Endothelial cell of umbilical vein (primary cell): ENCODE results near the gene DHX9. TPM values are rescaled to one million over a fixed set of nuclear protein-coding genes. Genes with fewer than 3 reads are reported as not detected.

ENCODE experiments used
- BruUV-seq: library from RNA; stranded (reverse); fragments of 400-500 nt; replicated peaks from 2 replicates; lab custom pipeline; 2021; lab: Mats Ljungman, UMichigan
- CTCF ChIA-PET: fragments of 300-600, 350-600 bp; sonication (Branson Sonifier 250); formaldehyde crosslinking; loops from one replicate; lab custom pipeline; 2021; ENCODE audit warnings: antibody characterized with exemption, inconsistent platforms; lab: Charles Lee
- POLR2A ChIA-PET: fragments of 300-600, 350-600 bp; sonication (Branson Sonifier 250); formaldehyde crosslinking; loops from one replicate; lab custom pipeline; 2021; ENCODE audit warnings: antibody characterized with exemption, inconsistent platforms; lab: Charles Lee
- DNase-seq: peaks from one replicate; pipeline ENCODE4 v3.0.0-alpha.2; 2011; ENCODE audit warnings: low read depth, low spot score
- FAIRE-seq: peaks from 2 replicates; lab custom pipeline; 2011; peaks lifted over from hg19 to GRCh38; lab: Jason Lieb, UNC
- H2AFZ ChIP-seq: 2 replicates; pipeline ENCODE4 v1.6.0; 2012; ENCODE audit warnings: low read depth, low read length, control low read depth, inconsistent platforms
- H3K27ac ChIP-seq: 2 replicates; pipeline ENCODE4 v1.5.1; 2011; ENCODE audit warnings: low read depth, mild to moderate bottlenecking, control low read depth, low read length, moderate library complexity; ENCODE audit not compliant: insufficient read depth
- H3K27me3 ChIP-seq, 2 experiments: 2 replicates each; pipeline versions ENCODE4 v1.6.0 to v1.6.1; 2011; ENCODE audit warnings: low read length in 2 of 2, mixed read lengths in 1 of 2; ENCODE audit not compliant: control insufficient read depth in 2 of 2, insufficient read depth in 2 of 2
- H3K36me3 ChIP-seq, 2 experiments: 2 replicates in 1 of 2; 3 replicates in 1 of 2; pipeline ENCODE4 v1.5.1; 2011; ENCODE audit warnings: low read length in 2 of 2, mild to moderate bottlenecking in 1 of 2, moderate library complexity in 1 of 2; ENCODE audit not compliant: control insufficient read depth in 2 of 2, insufficient read depth in 2 of 2; ENCODE audit errors: extremely low read depth in 1 of 2
- H3K4me1 ChIP-seq: 3 replicates; pipeline ENCODE4 v1.5.1; 2011; ENCODE audit warnings: mild to moderate bottlenecking, low read length; ENCODE audit not compliant: control insufficient read depth, insufficient read depth; ENCODE audit errors: extremely low read depth
- H3K4me2 ChIP-seq: 2 replicates; pipeline ENCODE4 v1.6.1; 2011; ENCODE audit warnings: low read length, control low read depth, mixed read lengths; ENCODE audit not compliant: insufficient read depth
- H3K4me3 ChIP-seq, 3 experiments: fragments of 200-600 bp in 1 of 3; sonication (generic), shearing (Covaris generic) in 1 of 3; replicated peaks in 1 of 3; 2 replicates each; pipeline ENCODE4 v1.5.1; 2011 to 2016; ENCODE audit warnings: control low read depth in 3 of 3, low read length in 3 of 3, mild to moderate bottlenecking in 2 of 3, inconsistent platforms in 1 of 3, low read depth in 1 of 3, moderate library complexity in 1 of 3; ENCODE audit not compliant: insufficient read depth in 1 of 3
- H3K79me2 ChIP-seq: 2 replicates; pipeline ENCODE4 v1.6.0; 2012; ENCODE audit warnings: low read length, inconsistent platforms; ENCODE audit not compliant: control insufficient read depth, insufficient read depth
- H3K9ac ChIP-seq: replicated peaks from 2 replicates; pipeline ENCODE3; 2011; ENCODE audit warnings: low read length, control low read depth; ENCODE audit not compliant: insufficient read depth; ENCODE audit errors: extremely low read depth
- H3K9me1 ChIP-seq: replicated peaks from 3 replicates; pipeline ENCODE4 v1.6.0; 2011; ENCODE audit warnings: mild to moderate bottlenecking, low read length; ENCODE audit not compliant: control insufficient read depth, insufficient read depth; ENCODE audit errors: extremely low read depth
- H3K9me3 ChIP-seq: replicated peaks from 2 replicates; pipeline ENCODE4 v1.5.1; 2012; ENCODE audit warnings: low read length, inconsistent platforms; ENCODE audit not compliant: control insufficient read depth, insufficient read depth
- H4K20me1 ChIP-seq: replicated peaks from 2 replicates; pipeline ENCODE3; 2011; ENCODE audit warnings: mild to moderate bottlenecking, low read length; ENCODE audit not compliant: control insufficient read depth, insufficient read depth; ENCODE audit errors: extremely low read depth
- EZH2 ChIP-seq: IDR thresholded peaks from 2 replicates; pipeline ENCODE4 v1.6.1; 2012; ENCODE audit warnings: borderline replicate concordance, low read depth, mild to moderate bottlenecking, moderate library complexity, low read length, inconsistent platforms; ENCODE audit not compliant: severe bottlenecking
- FOS ChIP-seq: IDR thresholded peaks from 2 replicates; pipeline ENCODE4 v1.6.1; 2011; ENCODE audit warnings: mild to moderate bottlenecking, low read length, moderate library complexity, borderline replicate concordance; ENCODE audit not compliant: insufficient read depth
- GATA2 ChIP-seq: IDR thresholded peaks from 2 replicates; pipeline ENCODE4 v1.7.0; 2011; ENCODE audit warnings: low read depth, mild to moderate bottlenecking, moderate library complexity, mixed read lengths, low read length; ENCODE audit not compliant: insufficient read length, insufficient read depth
- JUN ChIP-seq: IDR thresholded peaks from 2 replicates; pipeline ENCODE4 v1.6.1; 2011; ENCODE audit warnings: borderline replicate concordance, low read depth; ENCODE audit not compliant: insufficient read length, insufficient read depth
- MAX ChIP-seq: IDR thresholded peaks from 2 replicates; pipeline ENCODE4 v1.6.1; 2011; ENCODE audit not compliant: insufficient read depth, insufficient read length
- MYC ChIP-seq: IDR thresholded peaks from one replicate; pipeline ENCODE4 v1.6.1; 2011; ENCODE audit warnings: mild to moderate bottlenecking, low read depth, low read length
- POLR2A ChIP-seq: IDR thresholded peaks from 2 replicates; pipeline ENCODE4 v1.6.1; 2012; ENCODE audit warnings: low read depth, mild to moderate bottlenecking, control low read depth, low read length
- POLR2AphosphoS5 ChIP-seq: IDR thresholded peaks from 2 replicates; pipeline ENCODE4 v1.6.1; 2012; ENCODE audit warnings: low read depth, mild to moderate bottlenecking, control low read depth, low read length, moderate library complexity; ENCODE audit not compliant: insufficient read depth
- dilution Hi-C: fragments of 300-500 bp; cut with MboI; formaldehyde crosslinking; loops from one replicate; pipeline ENCODE4 v1.15.0; 2019; ENCODE audit warnings: low sequenced_read_pairs; ENCODE audit not compliant: extremely low pct_ligation_motif_present
- intact Hi-C: fragments of 100-400 bp; cut with micrococcal nuclease; formaldehyde crosslinking; loops from one replicate; pipeline ENCODE4 v1.10.0; 2022
- polyA plus RNA-seq, 4 experiments: library from polyadenylated mRNA; depleted of rRNA in 3 of 4; stranded (reverse) in 3 of 4; unstranded in 1 of 4; fragments of >200 nt; gene quantifications; 2 replicates each; pipeline versions ENCODE4 v1.2.1 to v1.2.3, GENCODE V29; 2011 to 2012; ENCODE audit warnings: missing spikeins in 1 of 4
- total RNA-seq: library from RNA; stranded (reverse); gene quantifications from 2 replicates; pipeline ENCODE4 v1.2.3, GENCODE V29; 2021
- TF ChIP-seq, protein P1 (sequence below), 2 donors: IDR thresholded peaks; 1 replicate in 1 of 2; 2 replicates in 1 of 2; pipeline ENCODE4 v1.5.1; 2011; ENCODE audit warnings: low read length in 2 of 2, mild to moderate bottlenecking in 2 of 2, moderate library complexity in 2 of 2, control low read depth in 1 of 2, inconsistent platforms in 1 of 2, low read depth in 1 of 2; ENCODE audit not compliant: insufficient read depth in 1 of 2; ENCODE audit errors: extremely low read depth in 1 of 2

Gene DHX9
- total and polyA plus RNA-seq, 2 donors (not counting 3 experiments of a cell fraction or from before 2014, with no cell fraction given), result 142 to 220 TPM

- CTCF ChIA-PET, result interaction anchor here (2.0 kb wide), 1 partner anchor 23 kb away, joined by 7 read pairs; no protein-coding TSS in a partner anchor
- Histone ChIP-seq H4K20me1 (no peaks in the 10 kb centered on the region), H3K9me3 (no peaks in the 10 kb centered on the region), H3K36me3 (no peaks in the 10 kb centered on the region), H3K4me3 (no peak overlapping the region), H2AFZ (no peak overlapping the region), H3K27ac (no peak overlapping the region), H3K27me3 (no peaks in the 10 kb centered on the region), H3K79me2 (no peaks in the 10 kb centered on the region), H3K9ac (no peak overlapping the region), H3K4me1 (no peaks in the 10 kb centered on the region), H3K9me1 (no peaks in the 10 kb centered on the region), H3K4me2 (no peak overlapping the region)
- DNase-seq (no peak), FAIRE-seq (no peak)
- no peak for TF ChIP-seq GATA2
- no peak for TF ChIP-seq POLR2AphosphoS5
- TF ChIP-seq MYC, result no peak
- TF ChIP-seq FOS, result no peak
- TF ChIP-seq POLR2A, result no peak
- TF ChIP-seq, protein P1, sequence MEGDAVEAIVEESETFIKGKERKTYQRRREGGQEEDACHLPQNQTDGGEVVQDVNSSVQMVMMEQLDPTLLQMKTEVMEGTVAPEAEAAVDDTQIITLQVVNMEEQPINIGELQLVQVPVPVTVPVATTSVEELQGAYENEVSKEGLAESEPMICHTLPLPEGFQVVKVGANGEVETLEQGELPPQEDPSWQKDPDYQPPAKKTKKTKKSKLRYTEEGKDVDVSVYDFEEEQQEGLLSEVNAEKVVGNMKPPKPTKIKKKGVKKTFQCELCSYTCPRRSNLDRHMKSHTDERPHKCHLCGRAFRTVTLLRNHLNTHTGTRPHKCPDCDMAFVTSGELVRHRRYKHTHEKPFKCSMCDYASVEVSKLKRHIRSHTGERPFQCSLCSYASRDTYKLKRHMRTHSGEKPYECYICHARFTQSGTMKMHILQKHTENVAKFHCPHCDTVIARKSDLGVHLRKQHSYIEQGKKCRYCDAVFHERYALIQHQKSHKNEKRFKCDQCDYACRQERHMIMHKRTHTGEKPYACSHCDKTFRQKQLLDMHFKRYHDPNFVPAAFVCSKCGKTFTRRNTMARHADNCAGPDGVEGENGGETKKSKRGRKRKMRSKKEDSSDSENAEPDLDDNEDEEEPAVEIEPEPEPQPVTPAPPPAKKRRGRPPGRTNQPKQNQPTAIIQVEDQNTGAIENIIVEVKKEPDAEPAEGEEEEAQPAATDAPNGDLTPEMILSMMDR (IDR thresholded peaks at IDR 0.05; ENCODE audit: extremely low read depth in 1 of 2, insufficient read depth in 1 of 2, low read depth in 1 of 2, low read length in 2 of 2), result no peak
- no peak for TF ChIP-seq JUN
- TF ChIP-seq EZH2, result no peak
- TF ChIP-seq MAX, result no peak
- no TSS peak for BruUV-seq
- intact Hi-C loops, result no loop called here
- dilution Hi-C loops, result no loop called here
- POLR2A ChIA-PET, result no interaction called here
These were observed 29.7 kb upstream of the DHX9 start for GRCh38 chr1:182809414-182809957.
